Measurements from ENCODE around the gene UNC5C.
"Not testable (repeated sequence)": the region's sequence is repeated elsewhere in the genome, so short reads cannot be mapped to it uniquely, and the experiment has no call there.

The UNC5C gene

DNA sequence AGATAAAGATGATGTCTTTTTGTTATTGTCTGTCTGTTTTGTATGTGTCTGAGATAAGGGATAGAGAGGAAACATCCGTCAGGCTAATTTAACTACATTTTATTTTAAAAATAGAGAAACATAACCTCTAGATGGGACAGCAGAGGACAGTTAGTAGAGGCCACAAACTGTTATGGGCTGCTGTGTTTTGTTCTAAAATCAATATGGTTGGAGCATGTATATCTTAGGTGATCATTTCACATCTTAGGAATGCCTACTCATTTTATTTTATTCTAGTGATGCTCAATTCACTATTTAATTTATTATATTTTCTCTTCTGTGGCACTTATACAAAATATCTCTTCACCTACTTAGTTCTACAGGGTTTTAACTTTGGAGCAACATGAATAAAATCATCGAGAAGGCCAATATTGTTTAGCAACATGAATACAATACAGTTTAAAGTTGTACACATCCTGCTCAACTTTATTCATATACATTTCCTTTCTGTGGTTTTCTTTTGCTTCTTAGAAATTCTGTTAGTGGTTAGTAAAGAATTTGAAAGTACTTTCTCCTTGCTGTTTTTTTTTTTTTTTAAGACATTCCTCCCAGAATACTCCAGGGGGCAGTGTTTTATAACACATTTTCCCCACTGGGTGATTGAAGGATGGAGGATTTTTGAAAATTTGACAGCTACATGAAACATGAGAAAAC, 392.9 kb downstream of the UNC5C start:
- DNase-seq (ENCODE audit: extremely low read depth, low read depth), result no peak
- no peak overlapping the region for H3K4me3 ChIP-seq (replicated peaks; ENCODE audit: low read depth, low read length)
- TF ChIP-seq, protein P1, sequence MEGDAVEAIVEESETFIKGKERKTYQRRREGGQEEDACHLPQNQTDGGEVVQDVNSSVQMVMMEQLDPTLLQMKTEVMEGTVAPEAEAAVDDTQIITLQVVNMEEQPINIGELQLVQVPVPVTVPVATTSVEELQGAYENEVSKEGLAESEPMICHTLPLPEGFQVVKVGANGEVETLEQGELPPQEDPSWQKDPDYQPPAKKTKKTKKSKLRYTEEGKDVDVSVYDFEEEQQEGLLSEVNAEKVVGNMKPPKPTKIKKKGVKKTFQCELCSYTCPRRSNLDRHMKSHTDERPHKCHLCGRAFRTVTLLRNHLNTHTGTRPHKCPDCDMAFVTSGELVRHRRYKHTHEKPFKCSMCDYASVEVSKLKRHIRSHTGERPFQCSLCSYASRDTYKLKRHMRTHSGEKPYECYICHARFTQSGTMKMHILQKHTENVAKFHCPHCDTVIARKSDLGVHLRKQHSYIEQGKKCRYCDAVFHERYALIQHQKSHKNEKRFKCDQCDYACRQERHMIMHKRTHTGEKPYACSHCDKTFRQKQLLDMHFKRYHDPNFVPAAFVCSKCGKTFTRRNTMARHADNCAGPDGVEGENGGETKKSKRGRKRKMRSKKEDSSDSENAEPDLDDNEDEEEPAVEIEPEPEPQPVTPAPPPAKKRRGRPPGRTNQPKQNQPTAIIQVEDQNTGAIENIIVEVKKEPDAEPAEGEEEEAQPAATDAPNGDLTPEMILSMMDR (IDR thresholded peaks at IDR 0.05; ENCODE audit: low read depth, low read length, missing control alignments), result peak; percentile 51

GRCh38 chr4:95153182-95153581, 395.6 kb downstream of the UNC5C start:
- H3K4me3 ChIP-seq (replicated peaks; ENCODE audit: low read depth, low read length), result no peak overlapping the region
- no peak for DNase-seq (ENCODE audit: extremely low read depth, low read depth)
- TF ChIP-seq, protein P1 (IDR thresholded peaks at IDR 0.05; ENCODE audit: low read depth, low read length, missing control alignments), result no peak

DNA sequence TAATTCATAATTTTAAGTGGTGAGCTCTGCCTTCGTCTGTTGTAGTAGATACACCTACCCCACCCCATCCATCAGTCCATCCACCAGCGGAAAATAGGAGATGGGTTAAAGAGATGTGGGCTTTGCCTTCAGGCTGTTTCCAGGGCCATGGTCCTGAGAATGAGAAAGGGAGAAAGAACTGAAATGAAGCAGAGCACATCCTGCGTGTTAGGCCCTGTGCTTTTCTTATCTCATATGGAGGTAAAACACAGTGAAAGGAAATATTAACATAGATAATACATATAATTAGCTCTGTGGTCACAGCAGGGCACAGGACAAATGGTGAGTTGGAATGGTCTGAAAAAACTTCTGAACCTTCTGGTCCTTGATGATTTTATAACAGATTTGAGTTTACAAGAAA, 397.5 kb downstream of the UNC5C start:
- H3K4me3 ChIP-seq (replicated peaks; ENCODE audit: low read depth, low read length), result no peak overlapping the region
- TF ChIP-seq, protein P1 (IDR thresholded peaks at IDR 0.05; ENCODE audit: low read depth, low read length, missing control alignments), result no peak
- DNase-seq (ENCODE audit: extremely low read depth, low read depth), result no peak

DNA sequence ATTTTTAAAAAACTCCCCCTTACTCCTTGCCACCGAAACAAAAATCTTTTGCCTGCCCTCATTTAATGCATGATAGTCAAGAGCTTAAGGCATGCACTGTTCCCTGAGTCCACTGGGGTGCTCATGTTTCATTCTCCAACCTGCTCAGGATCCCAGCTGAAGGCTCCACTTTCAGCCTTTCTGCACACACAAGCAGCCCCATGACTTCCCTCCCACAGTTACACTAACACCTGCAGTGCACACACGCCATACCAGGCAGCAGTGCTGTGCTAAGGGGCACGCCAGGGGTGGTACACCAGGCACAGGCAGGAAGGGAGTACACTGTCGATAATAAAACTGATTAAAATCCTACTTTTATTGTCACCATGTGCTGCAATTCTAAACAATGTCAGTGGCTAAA, 405.8 kb downstream of the UNC5C start:
- DNase-seq (ENCODE audit: extremely low read depth, low read depth), result no peak

GRCh38 chr4:95141361-95141760, 407.4 kb downstream of the UNC5C start:
- H3K4me3 ChIP-seq (replicated peaks; ENCODE audit: low read depth, low read length), result no peak overlapping the region
- peak; percentile 22 for DNase-seq (ENCODE audit: extremely low read depth, low read depth)
- TF ChIP-seq, protein P1 (IDR thresholded peaks at IDR 0.05; ENCODE audit: low read depth, low read length, missing control alignments), result no peak

More for the DNA sequence above, 405.8 kb downstream of the UNC5C start:
- TF ChIP-seq, protein P1 (IDR thresholded peaks at IDR 0.05; ENCODE audit: low read depth, low read length, missing control alignments), result no peak
- H3K4me3 ChIP-seq (replicated peaks; ENCODE audit: low read depth, low read length), result no peak overlapping the region

GRCh38 chr4:95139424-95139823, 409.3 kb downstream of the UNC5C start:
- not testable (repeated sequence) for DNase-seq (ENCODE audit: extremely low read depth, low read depth); H3K4me3 ChIP-seq (replicated peaks; ENCODE audit: low read depth, low read length)

DNA sequence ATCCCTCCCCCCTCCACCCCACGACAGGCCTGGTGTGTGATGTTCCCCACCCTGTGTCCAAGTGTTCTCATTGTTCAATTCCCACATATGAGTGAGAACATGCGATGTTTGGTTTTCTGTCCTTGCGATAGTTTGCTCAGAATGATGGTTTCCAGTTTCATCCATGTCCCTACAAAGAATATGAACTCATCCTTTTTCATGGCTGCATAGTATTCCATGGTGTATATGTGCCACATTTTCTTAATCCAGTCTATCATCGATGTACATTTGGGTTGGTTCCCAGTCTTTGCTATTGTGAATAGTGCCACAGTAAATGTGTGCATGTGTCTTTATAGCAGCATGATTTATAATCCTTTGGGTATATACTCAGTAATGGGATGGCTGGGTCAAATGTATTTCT, 414.8 kb downstream of the UNC5C start:
- DNase-seq (ENCODE audit: extremely low read depth, low read depth); H3K4me3 ChIP-seq (replicated peaks; ENCODE audit: low read depth, low read length): not testable (repeated sequence)

DNA sequence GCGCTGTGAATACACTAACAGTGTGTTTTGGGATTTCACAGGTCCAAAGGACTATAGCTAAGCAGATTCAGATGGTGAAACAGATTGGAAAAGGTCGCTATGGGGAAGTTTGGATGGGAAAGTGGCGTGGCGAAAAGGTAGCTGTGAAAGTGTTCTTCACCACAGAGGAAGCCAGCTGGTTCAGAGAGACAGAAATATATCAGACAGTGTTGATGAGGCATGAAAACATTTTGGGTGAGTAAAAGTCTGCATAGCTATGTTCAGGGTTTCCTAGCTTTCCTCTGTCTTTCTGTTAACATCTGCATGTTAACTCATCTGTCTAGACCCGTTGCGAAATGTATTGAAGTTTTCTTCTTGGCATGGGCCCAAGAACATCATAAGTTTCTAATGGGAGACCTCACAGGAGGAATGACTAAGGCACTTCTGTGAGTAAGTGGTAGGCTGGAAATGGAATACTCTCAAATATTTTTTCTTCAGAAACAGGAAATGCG, 418.9 kb downstream of the UNC5C start:
- no peak overlapping the region for H3K4me3 ChIP-seq (replicated peaks; ENCODE audit: low read depth, low read length)
- DNase-seq (ENCODE audit: extremely low read depth, low read depth), result peak; percentile 93
- TF ChIP-seq, protein P1 (IDR thresholded peaks at IDR 0.05; ENCODE audit: low read depth, low read length, missing control alignments), result no peak
